ENCODE data around the gene PSMC3. TPM values are rescaled to one million over a fixed set of nuclear protein-coding genes. Genes with fewer than 3 reads are reported as not detected.

Gene PSMC3
- total and polyA plus RNA-seq, 2 donors (not counting 1 experiment from before 2014, with no cell fraction given) = 36.7 to 62.7 TPM

DNA sequence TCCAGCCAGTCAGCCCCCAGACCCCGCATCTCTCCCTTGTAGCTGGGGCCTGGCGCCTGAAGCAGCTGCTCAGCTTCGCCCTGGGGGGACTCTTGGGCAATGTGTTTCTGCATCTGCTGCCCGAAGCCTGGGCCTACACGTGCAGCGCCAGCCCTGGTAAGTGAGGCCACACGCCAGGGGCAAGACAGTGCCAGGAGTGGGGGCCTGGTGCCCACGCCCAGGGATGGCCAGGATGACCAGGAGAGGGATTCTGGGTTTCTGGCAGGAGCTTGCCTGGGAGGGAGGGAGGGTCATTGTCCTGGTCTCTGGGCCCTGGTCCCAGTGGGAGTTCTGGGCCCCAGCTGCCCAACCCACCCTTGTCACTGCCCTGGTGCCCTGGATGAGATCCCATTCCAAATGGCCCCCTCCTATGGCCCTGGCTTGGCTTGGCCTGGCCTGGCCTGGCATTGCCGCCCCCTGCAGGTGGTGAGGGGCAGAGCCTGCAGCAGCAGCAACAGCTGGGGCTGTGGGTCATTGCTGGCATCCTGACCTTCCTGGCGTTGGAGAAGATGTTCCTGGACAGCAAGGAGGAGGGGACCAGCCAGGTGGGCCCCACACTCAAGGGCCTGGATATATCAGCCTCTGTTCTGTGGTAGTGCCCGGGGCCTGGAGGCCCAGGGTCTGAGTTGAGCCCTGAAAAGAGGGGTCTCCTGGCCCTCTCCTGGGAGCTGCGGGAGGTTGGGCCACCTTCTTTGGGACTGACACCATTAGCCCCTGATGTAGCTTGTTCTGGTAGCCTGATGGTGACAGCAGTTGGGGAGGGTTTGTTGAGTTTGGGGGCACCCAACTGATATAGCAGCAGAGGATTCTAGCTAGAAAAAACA lies 14.1 kb downstream of the PSMC3 start:
- POLR2A ChIA-PET = interaction anchor here (0.6 to 1.8 kb wide), 6 partner anchors 12 to 193 kb away, joined by 3 to 7 read pairs (median 4); partner anchors contain the start of gene PSMC3
- Mint-ChIP-seq H3K9me3 (ENCODE audit: insufficient read depth) (no peaks in the 10 kb centered on the region), H3K27me3 (no peaks in the 10 kb centered on the region), H3K4me1 (peaks cover 19% of the 10 kb centered on the region), H3K4me3 (no peak overlapping the region), H3K27ac (peak overlapping the region; percentile 53)
- no peaks in the 10 kb centered on the region for H3K9me3 ChIP-seq (ENCODE audit: control extremely low read depth in 1 of 3, control insufficient read depth in 2 of 3, insufficient read depth in 1 of 3, low read length in 2 of 3)
- no peak overlapping the region for H3K9ac ChIP-seq (ENCODE audit: low read length)
- no peaks in the 10 kb centered on the region for H4K20me1 ChIP-seq (ENCODE audit: control insufficient read depth, insufficient read depth, low read length, poor library complexity, severe bottlenecking)
- H3K36me3 ChIP-seq (replicated peaks in 1 of 2; ENCODE audit: control extremely low read depth in 1 of 2, control insufficient read depth in 1 of 2, extremely low read depth in 1 of 2, insufficient read depth in 2 of 2, low read length in 1 of 2) = peaks cover 0 to 21% of the 10 kb centered on the region in 2 experiments
- H3K4me1 ChIP-seq (ENCODE audit: control insufficient read depth in 2 of 2, insufficient read depth in 2 of 2, low read length in 2 of 2) = peaks cover 11 to 19% of the 10 kb centered on the region in 2 donors
- H3K27me3 ChIP-seq (replicated peaks in 1 of 4; ENCODE audit: control extremely low read depth in 1 of 4, control insufficient read depth in 3 of 4, insufficient read depth in 4 of 4, low read length in 3 of 4) = no peaks in the 10 kb centered on the region
- intact Hi-C loops (cut with micrococcal nuclease) = loop anchor here (1.0 kb wide), 1 partner anchor 38 kb away; no protein-coding TSS in a partner anchor
- 72% methylated on average over 12 of the region's 12 CpGs for WGBS (ENCODE audit: insufficient coverage)
- no peak for TF ChIP-seq EZH2 (IDR thresholded peaks at IDR 0.05; ENCODE audit: borderline replicate concordance, insufficient read depth, low read depth, low read length, poor library complexity, severe bottlenecking)
- TF ChIP-seq, protein P1, sequence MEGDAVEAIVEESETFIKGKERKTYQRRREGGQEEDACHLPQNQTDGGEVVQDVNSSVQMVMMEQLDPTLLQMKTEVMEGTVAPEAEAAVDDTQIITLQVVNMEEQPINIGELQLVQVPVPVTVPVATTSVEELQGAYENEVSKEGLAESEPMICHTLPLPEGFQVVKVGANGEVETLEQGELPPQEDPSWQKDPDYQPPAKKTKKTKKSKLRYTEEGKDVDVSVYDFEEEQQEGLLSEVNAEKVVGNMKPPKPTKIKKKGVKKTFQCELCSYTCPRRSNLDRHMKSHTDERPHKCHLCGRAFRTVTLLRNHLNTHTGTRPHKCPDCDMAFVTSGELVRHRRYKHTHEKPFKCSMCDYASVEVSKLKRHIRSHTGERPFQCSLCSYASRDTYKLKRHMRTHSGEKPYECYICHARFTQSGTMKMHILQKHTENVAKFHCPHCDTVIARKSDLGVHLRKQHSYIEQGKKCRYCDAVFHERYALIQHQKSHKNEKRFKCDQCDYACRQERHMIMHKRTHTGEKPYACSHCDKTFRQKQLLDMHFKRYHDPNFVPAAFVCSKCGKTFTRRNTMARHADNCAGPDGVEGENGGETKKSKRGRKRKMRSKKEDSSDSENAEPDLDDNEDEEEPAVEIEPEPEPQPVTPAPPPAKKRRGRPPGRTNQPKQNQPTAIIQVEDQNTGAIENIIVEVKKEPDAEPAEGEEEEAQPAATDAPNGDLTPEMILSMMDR (IDR thresholded peaks at IDR 0.05) = peak; percentile 86
- H3K79me2 ChIP-seq (ENCODE audit: control insufficient read depth, insufficient read depth, low read length) = no peaks in the 10 kb centered on the region
- no peak overlapping the region for H3K27ac ChIP-seq (ENCODE audit: low read length in 2 of 2)
- DNase-seq (peak; percentile 66), ATAC-seq (ENCODE audit: low read depth) (no peak)
- CTCF ChIA-PET = interaction anchor here (0.6 to 19.1 kb wide), 46 partner anchors 9 to 524 kb away, joined by 3 to 345 read pairs (median 4); partner anchors contain the start of genes ACP2, ARFGAP2, DDB2 and NR1H3
- H3K4me2 ChIP-seq (replicated peaks; ENCODE audit: low read depth, low read length, poor library complexity, severe bottlenecking) = no peak overlapping the region
- H3K4me3 ChIP-seq (ENCODE audit: control extremely low read depth in 1 of 5, extremely low read depth in 1 of 5, insufficient read depth in 1 of 5, low read depth in 2 of 5, low read length in 4 of 5) = no peak overlapping the region
- no peak overlapping the region for H2AFZ ChIP-seq (ENCODE audit: insufficient read depth, low read depth, low read length, poor library complexity, severe bottlenecking)
